ENCODE data around the gene PID1. TPM values are rescaled to one million over a fixed set of nuclear protein-coding genes. Genes with fewer than 3 reads are reported as not detected.
A peak's percentile ranks its signal among the peaks of the same experiment; 100 is the strongest.

Gene PID1
- total and polyA plus RNA-seq, 12 donors: 4.5 to 81.9 (median 47.0) TPM

DNA sequence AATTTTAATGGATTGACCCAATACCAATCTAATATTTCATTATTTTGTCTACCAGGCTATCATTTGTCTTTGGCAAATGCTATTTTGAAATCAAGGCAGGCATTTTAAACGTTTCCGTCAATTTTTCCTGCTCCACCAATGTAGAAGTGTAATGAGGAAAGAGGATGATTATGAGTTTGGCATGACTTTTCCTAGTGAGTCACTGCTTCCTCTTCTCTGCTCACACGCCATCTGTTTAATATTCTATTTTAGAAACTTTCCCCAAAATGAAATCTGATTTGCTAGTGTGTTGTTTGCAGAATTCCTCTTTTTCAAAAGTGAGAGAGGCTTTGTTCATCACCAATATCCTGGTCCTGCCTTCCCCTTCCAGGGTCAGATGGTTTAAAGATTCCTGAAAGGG lies 42.5 kb upstream of the PID1 start:
- no peaks in the 10 kb centered on the region for H3K36me3 ChIP-seq (replicated peaks in 1 of 2)
- no peak overlapping the region for H3K4me3 ChIP-seq
- intact Hi-C loops (cut with DNase I): no loop called here
- 55 to 63% (median 59%) methylated on average over 3 of the region's 3 CpGs for WGBS, 4 donors
- no peaks in the 10 kb centered on the region for H3K9me3 ChIP-seq (replicated peaks in 1 of 3)
- H3K4me1 ChIP-seq (replicated peaks in 1 of 2): no peaks in the 10 kb centered on the region
- DNase-seq: no peak
- no peaks in the 10 kb centered on the region for H3K27me3 ChIP-seq
- TF ChIP-seq, protein P1, sequence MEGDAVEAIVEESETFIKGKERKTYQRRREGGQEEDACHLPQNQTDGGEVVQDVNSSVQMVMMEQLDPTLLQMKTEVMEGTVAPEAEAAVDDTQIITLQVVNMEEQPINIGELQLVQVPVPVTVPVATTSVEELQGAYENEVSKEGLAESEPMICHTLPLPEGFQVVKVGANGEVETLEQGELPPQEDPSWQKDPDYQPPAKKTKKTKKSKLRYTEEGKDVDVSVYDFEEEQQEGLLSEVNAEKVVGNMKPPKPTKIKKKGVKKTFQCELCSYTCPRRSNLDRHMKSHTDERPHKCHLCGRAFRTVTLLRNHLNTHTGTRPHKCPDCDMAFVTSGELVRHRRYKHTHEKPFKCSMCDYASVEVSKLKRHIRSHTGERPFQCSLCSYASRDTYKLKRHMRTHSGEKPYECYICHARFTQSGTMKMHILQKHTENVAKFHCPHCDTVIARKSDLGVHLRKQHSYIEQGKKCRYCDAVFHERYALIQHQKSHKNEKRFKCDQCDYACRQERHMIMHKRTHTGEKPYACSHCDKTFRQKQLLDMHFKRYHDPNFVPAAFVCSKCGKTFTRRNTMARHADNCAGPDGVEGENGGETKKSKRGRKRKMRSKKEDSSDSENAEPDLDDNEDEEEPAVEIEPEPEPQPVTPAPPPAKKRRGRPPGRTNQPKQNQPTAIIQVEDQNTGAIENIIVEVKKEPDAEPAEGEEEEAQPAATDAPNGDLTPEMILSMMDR (IDR thresholded peaks at IDR 0.05): no peak
- no peak for TF ChIP-seq POLR2A (IDR thresholded peaks at IDR 0.05)
- H3K27ac ChIP-seq: peak overlapping the region in 2 of 5 donors; percentile 11 to 35

DNA sequence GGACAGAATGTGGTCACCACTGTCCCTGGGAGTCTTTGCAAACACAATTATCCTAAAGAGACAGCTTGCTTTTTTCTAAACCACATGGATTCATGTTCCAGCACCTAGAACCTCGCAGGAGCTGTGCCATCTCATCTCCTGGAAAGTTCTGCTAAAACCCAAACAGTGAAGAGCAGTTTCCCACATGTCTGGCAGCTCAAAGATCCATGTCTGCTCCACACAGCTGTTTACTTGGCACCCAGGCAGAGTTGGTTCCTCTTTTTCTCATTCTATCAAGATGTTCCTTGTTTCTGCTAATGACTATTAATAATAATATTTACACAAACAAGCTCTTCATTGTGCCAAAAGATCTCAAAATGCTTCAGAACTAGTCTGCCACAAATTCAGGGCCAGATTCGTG lies 30.1 kb upstream of the PID1 start:
- Histone ChIP-seq H3K4me1 (replicated peaks in 1 of 2) (no peaks in the 10 kb centered on the region), H3K27ac (peak overlapping the region in 1 of 5 donors; percentile 62), H3K36me3 (replicated peaks in 1 of 2) (no peaks in the 10 kb centered on the region), H3K4me3 (no peak overlapping the region), H3K9me3 (replicated peaks in 1 of 3) (no peaks in the 10 kb centered on the region), H3K27me3 (no peaks in the 10 kb centered on the region)
- 44 to 70% (median 55%) methylated on average over 2 of the region's 2 CpGs for WGBS, 4 donors
- TF ChIP-seq, protein P1 (IDR thresholded peaks at IDR 0.05): no peak
- no peak for TF ChIP-seq POLR2A (IDR thresholded peaks at IDR 0.05)
- intact Hi-C loops (cut with DNase I): no loop called here
- peak in 1 of 7 donors; percentile 18 for DNase-seq

DNA sequence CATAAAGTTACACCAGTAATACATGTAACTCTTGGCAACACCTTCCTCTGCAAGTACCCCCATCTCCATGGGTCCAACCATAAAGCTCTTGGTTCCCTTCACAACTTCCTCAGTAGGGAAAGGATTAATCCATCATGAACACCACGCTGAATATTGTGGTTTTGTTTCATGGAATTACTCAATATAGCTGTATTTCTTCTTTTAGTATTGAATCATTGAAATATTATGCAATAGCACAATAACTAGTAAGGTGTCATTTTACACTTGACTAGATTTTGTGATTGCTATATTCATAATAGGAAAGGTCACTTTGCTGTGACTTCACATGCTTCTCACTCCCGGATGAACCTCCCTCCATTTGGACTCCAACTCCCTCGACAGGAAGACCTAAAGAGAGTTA lies 29.7 kb upstream of the PID1 start:
- 46 to 62% (median 54%) methylated on average over 3 of the region's 3 CpGs for WGBS, 4 donors
- Histone ChIP-seq H3K4me3 (no peak overlapping the region), H3K36me3 (replicated peaks in 1 of 2) (no peaks in the 10 kb centered on the region), H3K4me1 (replicated peaks in 1 of 2) (no peaks in the 10 kb centered on the region), H3K27me3 (no peaks in the 10 kb centered on the region), H3K27ac (peak overlapping the region in 1 of 5 donors; percentile 62), H3K9me3 (replicated peaks in 1 of 3) (no peaks in the 10 kb centered on the region)
- intact Hi-C loops (cut with DNase I): no loop called here
- DNase-seq: no peak
- TF ChIP-seq, protein P1 (IDR thresholded peaks at IDR 0.05): no peak
- no peak for TF ChIP-seq POLR2A (IDR thresholded peaks at IDR 0.05)

DNA sequence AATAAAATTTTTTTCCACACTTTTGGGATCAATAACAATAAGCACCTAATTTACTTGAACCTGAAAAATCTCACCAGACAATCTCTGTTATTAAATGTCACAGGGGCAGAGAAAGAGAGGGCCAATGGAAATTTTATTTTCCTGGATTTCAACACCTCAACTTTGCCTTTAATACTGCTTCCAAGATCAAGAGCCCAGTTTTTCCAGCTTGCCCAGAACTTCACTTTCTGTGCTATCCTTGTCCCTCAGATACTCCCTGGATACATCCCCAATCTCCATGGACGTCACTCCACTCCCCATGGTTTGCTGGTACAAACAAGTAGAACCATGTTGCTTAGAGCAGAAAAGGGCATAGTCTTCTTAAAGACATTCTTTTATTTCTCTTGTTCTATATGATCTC lies 29.3 kb upstream of the PID1 start:
- 53 to 74% (median 70%) methylated on average over 1 of the region's 1 CpG for WGBS, 4 donors
- Histone ChIP-seq H3K9me3 (replicated peaks in 1 of 3) (no peaks in the 10 kb centered on the region), H3K4me1 (replicated peaks in 1 of 2) (no peaks in the 10 kb centered on the region), H3K4me3 (no peak overlapping the region), H3K27me3 (no peaks in the 10 kb centered on the region), H3K27ac (no peak overlapping the region), H3K36me3 (replicated peaks in 1 of 2) (no peaks in the 10 kb centered on the region)
- intact Hi-C loops (cut with DNase I): no loop called here
- DNase-seq: no peak
- TF ChIP-seq POLR2A (IDR thresholded peaks at IDR 0.05): no peak
- TF ChIP-seq, protein P1 (IDR thresholded peaks at IDR 0.05): no peak
